Left renal pelvis (tissue), 4 donors: ENCODE measurements around the gene PHF2. TPM values are rescaled to one million over a fixed set of nuclear protein-coding genes. Genes with fewer than 3 reads are reported as not detected.

ENCODE experiments used
- DNase-seq, 4 donors: peaks; one replicate each; pipeline ENCODE4 v3.0.0-alpha.2; 2013; ENCODE audit warnings: low read depth in 4 of 4, low spot score in 3 of 4
- polyA plus RNA-seq, 4 donors: library from polyadenylated mRNA; unstranded; fragments of 120-200 nt; gene quantifications; one replicate each; pipeline ENCODE4 v1.2.1, GENCODE V29; 2013; ENCODE audit not compliant: insufficient read length in 4 of 4

The PHF2 gene
- polyA plus RNA-seq, 4 donors: 36.8 to 44.5 (median 42.8) TPM

- DNase-seq: no peak
Observed at GRCh38 chr9:93598647-93599241, 22.4 kb downstream of the PHF2 start.

- DNase-seq: no peak
Observed at GRCh38 chr9:93599571-93600403, 23.4 kb downstream of the PHF2 start.

- DNase-seq: no peak
Observed at GRCh38 chr9:93600504-93600903, 24.1 kb downstream of the PHF2 start.

- no peak for DNase-seq
Observed at GRCh38 chr9:93601063-93601462, 24.7 kb downstream of the PHF2 start.

- no peak for DNase-seq
Observed at GRCh38 chr9:93601666-93602065, 25.3 kb downstream of the PHF2 start.

- no peak for DNase-seq
Observed at GRCh38 chr9:93603011-93603410, 26.6 kb downstream of the PHF2 start.

- DNase-seq: no peak
Observed at GRCh38 chr9:93603906-93604326, 27.5 kb downstream of the PHF2 start.

- DNase-seq: no peak
Observed at GRCh38 chr9:93606187-93606586, 29.8 kb downstream of the PHF2 start.

GRCh38 chr9:93610206-93610605 is 33.8 kb downstream of the PHF2 start:
- DNase-seq: no peak

- no peak for DNase-seq
Observed at GRCh38 chr9:93612052-93612795, 35.8 kb downstream of the PHF2 start.

- DNase-seq: no peak
Observed at GRCh38 chr9:93612796-93613154, 36.4 kb downstream of the PHF2 start.

- DNase-seq: no peak
Observed at GRCh38 chr9:93613174-93613573, 36.8 kb downstream of the PHF2 start.

GRCh38 chr9:93613791-93614190 is 37.4 kb downstream of the PHF2 start:
- no peak for DNase-seq

GRCh38 chr9:93614830-93615468 is 38.6 kb downstream of the PHF2 start:
- no peak for DNase-seq

- DNase-seq: no peak
Observed at GRCh38 chr9:93616044-93616443, 39.7 kb downstream of the PHF2 start.

GRCh38 chr9:93617273-93617672 is 40.9 kb downstream of the PHF2 start:
- no peak for DNase-seq

- no peak for DNase-seq
Observed at GRCh38 chr9:93619272-93619775, 42.9 kb downstream of the PHF2 start.

- no peak for DNase-seq
Observed at GRCh38 chr9:93620041-93620506, 43.7 kb downstream of the PHF2 start.

- DNase-seq: no peak
Observed at GRCh38 chr9:93620881-93621820, 44.8 kb downstream of the PHF2 start.

- no peak for DNase-seq
Observed at GRCh38 chr9:93621922-93622321, 45.5 kb downstream of the PHF2 start.
